Stimulated activated effector memory CD8-positive, alpha-beta T cell treated with anti-CD3 and anti-CD28 coated beads, Interleukin-12 subunit alpha, Interleukin-12 subunit beta, amount 100 ng/mL, for 72 hours (primary cell): ENCODE measurements around the gene NFATC1.

Source experiments
- ATAC-seq: fragments of 150-1000 bp; cut with Tn5 transposase; 2 replicates; pipeline ENCODE4 v1.10.0; 2021
- DNase-seq, 2 donors: peaks; one replicate each; pipeline ENCODE4 v3.0.0; 2021 to 2022; ENCODE audit warnings: low spot score in 2 of 2
- H3K27ac Mint-ChIP-seq: one replicate; pipeline ENCODE4 v1.8.0; 2022; ENCODE audit warnings: mild to moderate bottlenecking, mixed read lengths
- H3K36me3 Mint-ChIP-seq: one replicate; pipeline ENCODE4 v1.8.0; 2022; ENCODE audit warnings: mild to moderate bottlenecking, mixed read lengths
- H3K4me1 Mint-ChIP-seq: one replicate; pipeline ENCODE4 v1.8.0; 2022; ENCODE audit warnings: mixed read lengths
- H3K4me3 Mint-ChIP-seq: one replicate; pipeline ENCODE4 v1.8.0; 2022; ENCODE audit warnings: mild to moderate bottlenecking, mixed read lengths
- H3K9me3 Mint-ChIP-seq: one replicate; pipeline ENCODE4 v1.8.0; 2022; ENCODE audit warnings: mixed read lengths

The NFATC1 gene

GRCh38 chr18:79575891-79576685 is 180.4 kb downstream of the NFATC1 start:
- DNase-seq (no peak), ATAC-seq (no peak)

GRCh38 chr18:79576686-79577351 is 181.1 kb downstream of the NFATC1 start:
- peaks cover 12% of the 10 kb centered on the region for H3K9me3 Mint-ChIP-seq
- H3K27ac Mint-ChIP-seq, result no peak overlapping the region
- H3K4me1 Mint-ChIP-seq, result no peaks in the 10 kb centered on the region
- no peak overlapping the region for H3K4me3 Mint-ChIP-seq
- H3K36me3 Mint-ChIP-seq, result no peaks in the 10 kb centered on the region
- ATAC-seq (no peak), DNase-seq (no peak)

More at GRCh38 chr18:79575891-79576685, 180.4 kb downstream of the NFATC1 start:
- peaks cover 12% of the 10 kb centered on the region for H3K9me3 Mint-ChIP-seq
- H3K27ac Mint-ChIP-seq, result no peak overlapping the region
- no peak overlapping the region for H3K4me3 Mint-ChIP-seq
- no peaks in the 10 kb centered on the region for H3K4me1 Mint-ChIP-seq
- no peaks in the 10 kb centered on the region for H3K36me3 Mint-ChIP-seq

GRCh38 chr18:79577451-79578395 is 182.0 kb downstream of the NFATC1 start:
- no peak overlapping the region for H3K4me3 Mint-ChIP-seq
- DNase-seq (no peak), ATAC-seq (peak; percentile 23)
- no peak overlapping the region for H3K27ac Mint-ChIP-seq
- H3K36me3 Mint-ChIP-seq, result no peaks in the 10 kb centered on the region
- H3K9me3 Mint-ChIP-seq, result peaks cover 9% of the 10 kb centered on the region
- no peaks in the 10 kb centered on the region for H3K4me1 Mint-ChIP-seq

GRCh38 chr18:79578396-79579260 is 182.9 kb downstream of the NFATC1 start:
- H3K9me3 Mint-ChIP-seq, result peaks cover 2% of the 10 kb centered on the region
- DNase-seq (no peak), ATAC-seq (no peak)
- H3K4me3 Mint-ChIP-seq, result no peak overlapping the region
- H3K36me3 Mint-ChIP-seq, result no peaks in the 10 kb centered on the region
- no peaks in the 10 kb centered on the region for H3K4me1 Mint-ChIP-seq
- H3K27ac Mint-ChIP-seq, result no peak overlapping the region
